Panc1 (cell line): ENCODE data around the gene DEPDC5. TPM values are rescaled to one million over a fixed set of nuclear protein-coding genes. Genes with fewer than 3 reads are reported as not detected.

ENCODE experiments used
- ATAC-seq: fragments of 200-7000 bp; cut with Tn5 transposase; 2 replicates; pipeline ENCODE4 v1.9.1; 2020; ENCODE audit warnings: mild to moderate bottlenecking, moderate library complexity
- BruUV-seq: library from RNA; stranded (reverse); fragments of 400-500 nt; replicated peaks from 2 replicates; lab custom pipeline; 2021; lab: Mats Ljungman, UMichigan
- CTCF ChIA-PET: fragments of 300-600 bp; sonication (Branson Sonifier 250); formaldehyde crosslinking; loops from one replicate; lab custom pipeline; 2022; ENCODE audit warnings: antibody characterized with exemption; lab: Charles Lee
- POLR2A ChIA-PET: fragments of 300-600 bp; sonication (Branson Sonifier 250); formaldehyde crosslinking; loops from one replicate; lab custom pipeline; 2022; ENCODE audit warnings: antibody characterized with exemption; lab: Charles Lee
- DNase-seq: peaks from one replicate; pipeline ENCODE4 v3.0.0-alpha.2; 2010; ENCODE audit warnings: low read depth, low spot score
- H3K27ac ChIP-seq: 2 replicates; pipeline ENCODE4 v1.5.1; 2011; ENCODE audit warnings: mild to moderate bottlenecking, low read length, inconsistent platforms
- H3K27me3 ChIP-seq: fragments of 200-500 bp; sonication (Bioruptor generic); 2 replicates; pipeline ENCODE4 v1.6.0; 2014; ENCODE audit warnings: low read length, inconsistent platforms; ENCODE audit not compliant: control insufficient read depth, insufficient read depth
- H3K36me3 ChIP-seq: fragments of 200-500 bp; sonication (Bioruptor generic); 2 replicates; pipeline ENCODE4 v1.5.1; 2014; ENCODE audit warnings: inconsistent platforms, mild to moderate bottlenecking, low read length, moderate library complexity; ENCODE audit not compliant: control insufficient read depth, insufficient read depth
- H3K4me1 ChIP-seq: 2 replicates; pipeline ENCODE4 v1.5.1; 2011; ENCODE audit warnings: inconsistent platforms, mild to moderate bottlenecking, low read length, moderate library complexity; ENCODE audit not compliant: control insufficient read depth, insufficient read depth
- H3K4me3 ChIP-seq, 2 experiments: 2 replicates each; pipeline ENCODE4 v1.5.1; 2011 to 2012; ENCODE audit warnings: low read depth in 2 of 2, low read length in 2 of 2, mild to moderate bottlenecking in 2 of 2, inconsistent platforms in 1 of 2, moderate library complexity in 1 of 2
- H3K9me3 ChIP-seq: fragments of 200-500 bp; sonication (Bioruptor generic); 2 replicates; pipeline ENCODE4 v1.5.1; 2014; ENCODE audit warnings: low read depth, mild to moderate bottlenecking, inconsistent platforms, low read length, moderate library complexity; ENCODE audit not compliant: control insufficient read depth, insufficient read depth
- POLR2AphosphoS5 ChIP-seq: IDR thresholded peaks from 2 replicates; pipeline ENCODE4 v1.6.1; 2012; ENCODE audit warnings: mild to moderate bottlenecking, low read depth, low read length, moderate library complexity
- REST ChIP-seq, 2 experiments: IDR thresholded peaks; 2 replicates each; pipeline ENCODE4 v1.6.1; 2011 to 2012; ENCODE audit warnings: low read depth in 2 of 2, control low read depth in 1 of 2, low read length in 1 of 2, mild to moderate bottlenecking in 1 of 2, moderate library complexity in 1 of 2; ENCODE audit not compliant: insufficient read depth in 1 of 2
- SIN3A ChIP-seq: IDR thresholded peaks from 2 replicates; pipeline ENCODE4 v1.6.1; 2012; ENCODE audit warnings: low read depth, mild to moderate bottlenecking, low read length, moderate library complexity, borderline replicate concordance; ENCODE audit not compliant: insufficient read depth
- TCF7L2 ChIP-seq: IDR thresholded peaks from 2 replicates; pipeline ENCODE4 v1.6.1; 2011; ENCODE audit warnings: mild to moderate bottlenecking, low read depth, low read length, inconsistent platforms
- in situ Hi-C: cut with HindIII; loops from 2 replicates; pipeline ENCODE4 v1.10.0; 2016; ENCODE audit warnings: low sequenced_read_pairs, low pct_unique_long_range_greater_than_20kb
- intact Hi-C: fragments of 100-400 bp; cut with micrococcal nuclease; formaldehyde crosslinking; loops from one replicate; pipeline ENCODE4 v1.10.0; 2022; ENCODE audit not compliant: unreplicated experiment
- total RNA-seq: library from RNA; stranded (reverse); gene quantifications from one replicate; pipeline ENCODE4 v1.2.1, GENCODE V29; 2021; ENCODE audit not compliant: unreplicated experiment
- TF ChIP-seq, protein P1 (sequence below): fragments of 450-650 bp; IDR thresholded peaks from 2 replicates; pipeline ENCODE4 v1.5.1; 2017; ENCODE audit warnings: mild to moderate bottlenecking

The DEPDC5 gene
- total RNA-seq, 1 experiment from 2014 or later: 20.2 TPM

- ATAC-seq: no peak
- peaks cover 10% of the 10 kb centered on the region; the same call in 1 of the 2 replicates for H3K36me3 ChIP-seq
- no peaks in the 10 kb centered on the region for H3K27me3 ChIP-seq
- in situ Hi-C loops: no loop called here
- H3K27ac ChIP-seq: no peak overlapping the region
- ChIA-PET POLR2A (no interaction called here), CTCF (no interaction called here)
- BruUV-seq: no TSS peak
- peaks cover 10% of the 10 kb centered on the region for H3K4me1 ChIP-seq
- TF ChIP-seq REST (IDR thresholded peaks at IDR 0.05; ENCODE audit: insufficient read depth in 1 of 2, low read depth in 2 of 2, low read length in 1 of 2): no peak
- TF ChIP-seq SIN3A: no peak
- TF ChIP-seq TCF7L2: no peak
- no peak for TF ChIP-seq POLR2AphosphoS5
- TF ChIP-seq, protein P1, sequence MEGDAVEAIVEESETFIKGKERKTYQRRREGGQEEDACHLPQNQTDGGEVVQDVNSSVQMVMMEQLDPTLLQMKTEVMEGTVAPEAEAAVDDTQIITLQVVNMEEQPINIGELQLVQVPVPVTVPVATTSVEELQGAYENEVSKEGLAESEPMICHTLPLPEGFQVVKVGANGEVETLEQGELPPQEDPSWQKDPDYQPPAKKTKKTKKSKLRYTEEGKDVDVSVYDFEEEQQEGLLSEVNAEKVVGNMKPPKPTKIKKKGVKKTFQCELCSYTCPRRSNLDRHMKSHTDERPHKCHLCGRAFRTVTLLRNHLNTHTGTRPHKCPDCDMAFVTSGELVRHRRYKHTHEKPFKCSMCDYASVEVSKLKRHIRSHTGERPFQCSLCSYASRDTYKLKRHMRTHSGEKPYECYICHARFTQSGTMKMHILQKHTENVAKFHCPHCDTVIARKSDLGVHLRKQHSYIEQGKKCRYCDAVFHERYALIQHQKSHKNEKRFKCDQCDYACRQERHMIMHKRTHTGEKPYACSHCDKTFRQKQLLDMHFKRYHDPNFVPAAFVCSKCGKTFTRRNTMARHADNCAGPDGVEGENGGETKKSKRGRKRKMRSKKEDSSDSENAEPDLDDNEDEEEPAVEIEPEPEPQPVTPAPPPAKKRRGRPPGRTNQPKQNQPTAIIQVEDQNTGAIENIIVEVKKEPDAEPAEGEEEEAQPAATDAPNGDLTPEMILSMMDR: no peak
- H3K4me3 ChIP-seq: no peak overlapping the region
- intact Hi-C loops: loop anchor here (10.0 kb wide), 1 partner anchor 277 kb away; the partner anchor contains the start of gene PISD
- no peaks in the 10 kb centered on the region for H3K9me3 ChIP-seq
- no peak for DNase-seq
Measured at GRCh38 chr22:31942091-31942490, 188.3 kb downstream of the DEPDC5 start.

DNA sequence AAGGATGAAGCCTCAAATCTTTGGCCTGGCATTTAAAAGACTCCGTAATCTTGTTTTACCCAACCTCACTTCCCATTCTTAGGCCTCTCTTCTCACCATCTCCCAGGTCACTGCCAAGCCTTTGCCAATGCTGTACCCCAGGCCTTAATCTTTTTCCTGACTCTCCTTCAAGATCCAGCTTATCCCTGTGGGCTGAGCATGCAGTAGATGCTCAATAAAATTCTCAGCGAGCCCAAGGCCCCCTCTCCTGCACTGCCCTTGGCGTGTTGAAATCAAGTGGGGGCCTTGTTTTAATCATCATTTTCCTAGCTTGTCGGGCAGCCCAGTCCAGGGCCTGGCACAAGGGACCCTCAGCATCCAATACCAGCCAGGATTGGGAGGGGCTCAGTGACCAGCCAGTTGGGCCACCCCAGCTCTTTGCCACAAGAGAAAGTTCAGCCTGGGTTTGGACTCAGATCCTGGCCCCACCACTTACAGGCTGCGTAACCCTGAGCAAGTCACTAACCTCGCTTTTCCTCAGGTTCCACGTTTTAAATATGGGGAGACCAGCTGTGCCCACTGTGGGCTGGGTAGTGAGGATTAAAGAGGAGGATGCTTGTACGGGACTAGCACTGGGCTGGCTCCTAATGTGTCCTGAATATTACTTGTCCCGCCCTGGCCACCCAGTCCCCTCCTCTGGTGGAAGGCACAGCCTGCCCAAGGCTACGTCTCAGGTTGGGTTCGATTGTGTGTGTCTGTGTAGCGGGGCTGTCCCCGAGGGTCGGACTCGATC is 189.6 kb downstream of the DEPDC5 start:
- DNase-seq (no peak), ATAC-seq (no peak; the same call in 1 of the 2 replicates)
- intact Hi-C loops (loop anchor here (10.0 kb wide), 1 partner anchor 279 kb away; the partner anchor contains the start of gene PISD), in situ Hi-C loops (no loop called here)
- no peaks in the 10 kb centered on the region for H3K27me3 ChIP-seq
- H3K27ac ChIP-seq: peak overlapping the region; percentile 96
- peak overlapping the region; percentile 43 to 58 for H3K4me3 ChIP-seq
- H3K4me1 ChIP-seq: peaks cover 15% of the 10 kb centered on the region
- peaks cover 18% of the 10 kb centered on the region for H3K36me3 ChIP-seq
- CTCF ChIA-PET: no interaction called here
- TSS peak; percentile 69 for BruUV-seq
- POLR2A ChIA-PET: no interaction called here
- TF ChIP-seq REST (IDR thresholded peaks at IDR 0.05; ENCODE audit: insufficient read depth in 1 of 2, low read depth in 2 of 2, low read length in 1 of 2): no peak
- no peak for TF ChIP-seq TCF7L2
- TF ChIP-seq SIN3A: no peak
- H3K9me3 ChIP-seq: no peaks in the 10 kb centered on the region
